WTC11 (cell line): Measurements from ENCODE around the gene BMP7. TPM values are rescaled to one million over a fixed set of nuclear protein-coding genes. Genes with fewer than 3 reads are reported as not detected.

Experiments
- ATAC-seq: fragments of 200-7000 bp; cut with Tn5 transposase; 2 replicates; pipeline ENCODE4 v1.10.0; 2021; ENCODE audit warnings: mild to moderate bottlenecking, moderate library complexity
- CTCF ChIA-PET: fragments of 300-600 bp; sonication (Branson Sonifier 250); formaldehyde crosslinking; loops from one replicate; lab custom pipeline; 2021; ENCODE audit warnings: antibody characterized with exemption; lab: Charles Lee
- POLR2A ChIA-PET: fragments of 350-600 bp; sonication (Branson Sonifier 250); formaldehyde crosslinking; loops from one replicate; lab custom pipeline; 2021; ENCODE audit warnings: antibody characterized with exemption; lab: Charles Lee
- DNase-seq: peaks from one replicate; pipeline ENCODE4 v3.0.0; 2021; ENCODE audit warnings: low spot score
- H3K27ac Mint-ChIP-seq: 2 replicates; pipeline ENCODE4 v1.8.0; 2021; ENCODE audit warnings: mixed read lengths
- H3K27me3 Mint-ChIP-seq: 2 replicates; pipeline ENCODE4 v1.8.0; 2021; ENCODE audit warnings: low read depth, mild to moderate bottlenecking, moderate library complexity, mixed read lengths
- H3K36me3 Mint-ChIP-seq: 2 replicates; pipeline ENCODE4 v1.8.0; 2021; ENCODE audit warnings: mixed read lengths
- H3K4me1 Mint-ChIP-seq: 2 replicates; pipeline ENCODE4 v1.8.0; 2022; ENCODE audit warnings: mixed read lengths
- H3K4me3 Mint-ChIP-seq: 2 replicates; pipeline ENCODE4 v1.8.0; 2021; ENCODE audit warnings: mild to moderate bottlenecking, moderate library complexity, mixed read lengths
- H3K9me3 Mint-ChIP-seq: 2 replicates; pipeline ENCODE4 v1.8.0; 2021; ENCODE audit warnings: mixed read lengths
- CREM ChIP-seq: sonication (generic); formaldehyde crosslinking; IDR thresholded peaks from 2 replicates; pipeline ENCODE4 v1.8.1; 2022; ENCODE audit warnings: mild to moderate bottlenecking, missing genetic modification reagents, moderate library complexity
- ELF4 ChIP-seq: sonication (generic); formaldehyde crosslinking; IDR thresholded peaks from 2 replicates; pipeline ENCODE4 v1.8.1; 2022; ENCODE audit warnings: low read depth, mild to moderate bottlenecking, moderate library complexity, missing genetic modification reagents
- FOXP1 ChIP-seq: sonication (generic); formaldehyde crosslinking; IDR thresholded peaks from 2 replicates; pipeline ENCODE4 v1.8.0; 2022; ENCODE audit warnings: missing genetic modification reagents, mild to moderate bottlenecking, moderate library complexity, borderline replicate concordance
- JAZF1 ChIP-seq: fragments of 250-450 bp; sonication (Bioruptor Pico); IDR thresholded peaks from 2 replicates; pipeline ENCODE4 v1.9.0; 2021; ENCODE audit warnings: moderate library complexity, mild to moderate bottlenecking, inconsistent platforms
- NFYB ChIP-seq: sonication (generic); formaldehyde crosslinking; conservative IDR thresholded peaks from 2 replicates; pipeline ENCODE4 v1.8.0; 2022; ENCODE audit warnings: low read depth, missing genetic modification reagents
- RORB ChIP-seq: fragments of 250-450 bp; sonication (Bioruptor Pico); IDR thresholded peaks from 2 replicates; pipeline ENCODE4 v1.9.0; 2021; ENCODE audit warnings: mild to moderate bottlenecking
- SP1 ChIP-seq: sonication (generic); formaldehyde crosslinking; conservative IDR thresholded peaks from 2 replicates; pipeline ENCODE4 v1.8.1; 2022; ENCODE audit warnings: missing genetic modification reagents
- TCF7 ChIP-seq: sonication (generic); formaldehyde crosslinking; IDR thresholded peaks from 2 replicates; pipeline ENCODE4 v1.8.0; 2022; ENCODE audit warnings: mild to moderate bottlenecking, low read depth, missing genetic modification reagents, moderate library complexity
- ZNF219 ChIP-seq: sonication (generic); formaldehyde crosslinking; IDR thresholded peaks from 2 replicates; pipeline ENCODE4 v1.8.0; 2023; ENCODE audit warnings: missing genetic modification reagents, mild to moderate bottlenecking, borderline replicate concordance
- total RNA-seq: library from RNA; stranded (reverse); gene quantifications from 3 replicates; pipeline ENCODE4 v1.2.3, GENCODE V29; 2021
- TF ChIP-seq, protein P1 (sequence below): sonication (generic); formaldehyde crosslinking; IDR thresholded peaks from 2 replicates; pipeline ENCODE4 v1.8.1; 2022; ENCODE audit warnings: missing genetic modification reagents, borderline replicate concordance
- TF ChIP-seq, protein P2 (sequence below): fragments of 250-450 bp; sonication (Bioruptor Pico); IDR thresholded peaks from 2 replicates; pipeline ENCODE4 v1.9.0; 2021; ENCODE audit warnings: moderate library complexity, mild to moderate bottlenecking, inconsistent platforms, borderline replicate concordance
- TF ChIP-seq, protein P3 (sequence below): sonication (generic); formaldehyde crosslinking; IDR thresholded peaks from 2 replicates; pipeline ENCODE4 v1.8.1; 2023; ENCODE audit warnings: mild to moderate bottlenecking, moderate library complexity, missing genetic modification reagents
- TF ChIP-seq, protein P4 (sequence below): sonication (generic); formaldehyde crosslinking; IDR thresholded peaks from 2 replicates; pipeline ENCODE4 v1.8.0; 2022; ENCODE audit warnings: mild to moderate bottlenecking, missing genetic modification reagents
- TF ChIP-seq, protein P5 (sequence below): sonication (generic); formaldehyde crosslinking; IDR thresholded peaks from 2 replicates; pipeline ENCODE4 v1.8.1; 2023; ENCODE audit warnings: mild to moderate bottlenecking, missing genetic modification reagents, moderate library complexity

The BMP7 gene
- total RNA-seq, 1 experiment from 2014 or later, result 40.7 TPM

DNA sequence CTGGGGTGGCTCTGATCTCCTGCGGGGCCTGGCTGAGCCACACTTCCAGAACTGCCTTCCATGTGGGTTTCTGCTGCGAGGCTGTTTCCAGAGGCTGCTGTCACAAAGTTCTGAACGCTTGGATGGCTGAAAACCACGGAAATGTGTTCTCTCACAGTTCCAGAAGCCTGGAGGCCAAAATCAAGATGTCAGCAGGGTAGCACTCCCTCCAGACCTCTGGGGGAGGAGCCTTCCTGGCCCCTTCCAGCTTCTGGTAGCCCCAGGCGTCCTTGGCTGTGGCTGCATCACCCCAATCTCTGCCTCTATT is 23.7 kb upstream of the BMP7 start:
- Mint-ChIP-seq H3K4me3 (no peak overlapping the region), H3K27ac (no peak overlapping the region), H3K27me3 (peaks cover 4% of the 10 kb centered on the region), H3K36me3 (no peaks in the 10 kb centered on the region), H3K9me3 (no peaks in the 10 kb centered on the region), H3K4me1 (peaks cover 47% of the 10 kb centered on the region)
- ChIA-PET POLR2A (no interaction called here), CTCF (interaction anchor here (1.1 to 2.6 kb wide), 9 partner anchors 8 to 198 kb away, joined by 4 to 11 read pairs (median 6); partner anchors contain the start of gene SPO11)
- TF ChIP-seq RORB (CRISPR knock-in tag), result no peak
- TF ChIP-seq, protein P1, sequence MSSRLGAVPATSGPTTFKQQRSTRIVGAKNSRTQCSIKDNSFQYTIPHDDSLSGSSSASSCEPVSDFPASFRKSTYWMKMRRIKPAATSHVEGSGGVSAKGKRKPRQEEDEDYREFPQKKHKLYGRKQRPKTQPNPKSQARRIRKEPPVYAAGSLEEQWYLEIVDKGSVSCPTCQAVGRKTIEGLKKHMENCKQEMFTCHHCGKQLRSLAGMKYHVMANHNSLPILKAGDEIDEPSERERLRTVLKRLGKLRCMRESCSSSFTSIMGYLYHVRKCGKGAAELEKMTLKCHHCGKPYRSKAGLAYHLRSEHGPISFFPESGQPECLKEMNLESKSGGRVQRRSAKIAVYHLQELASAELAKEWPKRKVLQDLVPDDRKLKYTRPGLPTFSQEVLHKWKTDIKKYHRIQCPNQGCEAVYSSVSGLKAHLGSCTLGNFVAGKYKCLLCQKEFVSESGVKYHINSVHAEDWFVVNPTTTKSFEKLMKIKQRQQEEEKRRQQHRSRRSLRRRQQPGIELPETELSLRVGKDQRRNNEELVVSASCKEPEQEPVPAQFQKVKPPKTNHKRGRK (CRISPR knock-in tag), result no peak
- TF ChIP-seq CREM (CRISPR knock-in tag), result no peak
- TF ChIP-seq NFYB (CRISPR knock-in tag), result no peak
- TF ChIP-seq, protein P2, sequence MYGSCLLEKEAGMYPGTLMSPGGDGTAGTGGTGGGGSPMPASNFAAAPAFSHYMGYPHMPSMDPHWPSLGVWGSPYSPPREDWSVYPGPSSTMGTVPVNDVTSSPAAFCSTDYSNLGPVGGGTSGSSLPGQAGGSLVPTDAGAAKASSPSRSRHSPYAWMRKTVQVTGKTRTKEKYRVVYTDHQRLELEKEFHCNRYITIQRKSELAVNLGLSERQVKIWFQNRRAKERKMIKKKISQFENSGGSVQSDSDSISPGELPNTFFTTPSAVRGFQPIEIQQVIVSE (CRISPR knock-in tag), result no peak
- TF ChIP-seq, protein P3, sequence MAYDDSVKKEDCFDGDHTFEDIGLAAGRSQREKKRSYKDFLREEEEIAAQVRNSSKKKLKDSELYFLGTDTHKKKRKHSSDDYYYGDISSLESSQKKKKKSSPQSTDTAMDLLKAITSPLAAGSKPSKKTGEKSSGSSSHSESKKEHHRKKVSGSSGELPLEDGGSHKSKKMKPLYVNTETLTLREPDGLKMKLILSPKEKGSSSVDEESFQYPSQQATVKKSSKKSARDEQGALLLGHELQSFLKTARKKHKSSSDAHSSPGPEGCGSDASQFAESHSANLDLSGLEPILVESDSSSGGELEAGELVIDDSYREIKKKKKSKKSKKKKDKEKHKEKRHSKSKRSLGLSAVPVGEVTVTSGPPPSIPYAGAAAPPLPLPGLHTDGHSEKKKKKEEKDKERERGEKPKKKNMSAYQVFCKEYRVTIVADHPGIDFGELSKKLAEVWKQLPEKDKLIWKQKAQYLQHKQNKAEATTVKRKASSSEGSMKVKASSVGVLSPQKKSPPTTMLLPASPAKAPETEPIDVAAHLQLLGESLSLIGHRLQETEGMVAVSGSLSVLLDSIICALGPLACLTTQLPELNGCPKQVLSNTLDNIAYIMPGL (CRISPR knock-in tag), result no peak
- TF ChIP-seq JAZF1 (CRISPR knock-in tag), result no peak
- no peak for DNase-seq
- no peak for ATAC-seq

DNA sequence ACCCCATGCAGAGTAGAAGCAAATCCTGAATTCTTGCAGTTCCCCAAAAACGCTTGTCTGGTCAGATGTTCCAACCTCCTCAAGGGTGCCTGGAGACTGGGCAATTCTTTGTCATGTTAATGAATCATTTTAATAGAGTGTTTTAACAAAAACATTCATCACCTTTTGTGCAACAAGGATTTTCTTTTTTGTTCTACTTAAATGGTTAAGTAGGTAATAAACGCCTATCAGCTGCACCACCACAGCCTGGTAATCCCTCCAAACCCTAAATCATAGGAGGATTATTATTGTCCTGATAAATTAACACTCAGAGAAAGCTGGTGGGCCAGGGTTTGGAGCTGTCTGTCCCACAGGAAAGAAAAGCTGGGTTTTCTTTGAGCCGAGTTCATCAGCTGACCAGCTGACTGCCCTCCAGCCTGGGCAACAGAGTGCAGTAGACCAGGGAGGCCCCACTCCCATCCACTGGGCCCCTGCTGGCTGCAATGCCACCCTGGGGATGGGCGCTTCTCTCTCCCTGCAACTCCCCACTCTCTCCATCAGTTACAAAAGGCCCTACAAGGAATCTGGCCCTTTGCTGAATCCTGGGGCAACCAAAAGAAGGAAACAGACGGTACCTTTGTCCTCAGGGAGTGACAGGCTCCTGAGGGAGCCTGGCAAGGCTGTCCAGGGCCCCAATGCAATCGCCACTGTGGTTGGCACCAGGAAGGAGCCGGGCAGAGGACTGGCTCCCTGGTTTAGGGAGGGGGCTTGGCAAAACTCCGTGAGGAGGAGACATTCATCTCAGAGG is 23.1 kb upstream of the BMP7 start:
- ATAC-seq (no peak), DNase-seq (no peak)
- POLR2A ChIA-PET, result no interaction called here
- no peak overlapping the region for H3K27ac Mint-ChIP-seq
- H3K4me1 Mint-ChIP-seq, result peaks cover 45% of the 10 kb centered on the region
- no peak overlapping the region for H3K4me3 Mint-ChIP-seq
- peaks cover 4% of the 10 kb centered on the region for H3K27me3 Mint-ChIP-seq
- TF ChIP-seq, protein P4, sequence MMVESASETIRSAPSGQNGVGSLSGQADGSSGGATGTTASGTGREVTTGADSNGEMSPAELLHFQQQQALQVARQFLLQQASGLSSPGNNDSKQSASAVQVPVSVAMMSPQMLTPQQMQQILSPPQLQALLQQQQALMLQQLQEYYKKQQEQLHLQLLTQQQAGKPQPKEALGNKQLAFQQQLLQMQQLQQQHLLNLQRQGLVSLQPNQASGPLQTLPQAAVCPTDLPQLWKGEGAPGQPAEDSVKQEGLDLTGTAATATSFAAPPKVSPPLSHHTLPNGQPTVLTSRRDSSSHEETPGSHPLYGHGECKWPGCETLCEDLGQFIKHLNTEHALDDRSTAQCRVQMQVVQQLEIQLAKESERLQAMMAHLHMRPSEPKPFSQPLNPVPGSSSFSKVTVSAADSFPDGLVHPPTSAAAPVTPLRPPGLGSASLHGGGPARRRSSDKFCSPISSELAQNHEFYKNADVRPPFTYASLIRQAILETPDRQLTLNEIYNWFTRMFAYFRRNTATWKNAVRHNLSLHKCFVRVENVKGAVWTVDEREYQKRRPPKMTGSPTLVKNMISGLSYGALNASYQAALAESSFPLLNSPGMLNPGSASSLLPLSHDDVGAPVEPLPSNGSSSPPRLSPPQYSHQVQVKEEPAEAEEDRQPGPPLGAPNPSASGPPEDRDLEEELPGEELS, result no peak
- TF ChIP-seq FOXP1 (no peak), CREM (CRISPR knock-in tag) (no peak), SP1 (no peak), ELF4 (CRISPR knock-in tag) (no peak), RORB (CRISPR knock-in tag) (no peak), TCF7 (CRISPR knock-in tag) (no peak), ZNF219 (CRISPR knock-in tag) (no peak)
- TF ChIP-seq, protein P5, sequence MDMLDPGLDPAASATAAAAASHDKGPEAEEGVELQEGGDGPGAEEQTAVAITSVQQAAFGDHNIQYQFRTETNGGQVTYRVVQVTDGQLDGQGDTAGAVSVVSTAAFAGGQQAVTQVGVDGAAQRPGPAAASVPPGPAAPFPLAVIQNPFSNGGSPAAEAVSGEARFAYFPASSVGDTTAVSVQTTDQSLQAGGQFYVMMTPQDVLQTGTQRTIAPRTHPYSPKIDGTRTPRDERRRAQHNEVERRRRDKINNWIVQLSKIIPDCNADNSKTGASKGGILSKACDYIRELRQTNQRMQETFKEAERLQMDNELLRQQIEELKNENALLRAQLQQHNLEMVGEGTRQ (CRISPR knock-in tag), result no peak
- TF ChIP-seq, all 79 proteins: peak for 0
- CTCF ChIA-PET, result interaction anchor here (1.0 to 2.6 kb wide), 7 partner anchors 16 to 199 kb away, joined by 3 to 11 read pairs (median 6); partner anchors contain the start of gene SPO11
- no peaks in the 10 kb centered on the region for H3K36me3 Mint-ChIP-seq
- H3K9me3 Mint-ChIP-seq, result no peaks in the 10 kb centered on the region
